Measurements from ENCODE around the gene PRR27.

GRCh38 chr4:70195425-70195824 lies 41.4 kb downstream of the PRR27 start, which contains the start of gene ODAM:
- no peak for TF ChIP-seq EZH2phosphoT487 (IDR thresholded peaks at IDR 0.05; ENCODE audit: borderline replicate concordance, low read length)
- TF ChIP-seq CTCF (IDR thresholded peaks at IDR 0.05; ENCODE audit: low read depth, low read length, poor library complexity, severe bottlenecking) = no peak

All from DOHH2 (cell line).